Sigmoid colon (tissue), 7 donors: ENCODE results near the gene ZFAND4. TPM values are rescaled to one million over a fixed set of nuclear protein-coding genes. Genes with fewer than 3 reads are reported as not detected.
"Not testable (repeated sequence)": the region's sequence is repeated elsewhere in the genome, so short reads cannot be mapped to it uniquely, and the experiment has no call there.

Source experiments
- DNase-seq: peaks from one replicate; pipeline ENCODE4 v3.0.0-alpha.2; 2019
- H3K27ac ChIP-seq, 4 donors: fragments of 200-600 bp; sonication (generic); one replicate each; pipeline ENCODE4 v1.5.1; 2016 to 2019; ENCODE audit warnings: mild to moderate bottlenecking in 1 of 4
- H3K27me3 ChIP-seq, 3 donors: fragments of 200-600 bp; sonication (generic); one replicate each; pipeline ENCODE4 v1.5.1; 2019; ENCODE audit warnings: mild to moderate bottlenecking in 1 of 3
- H3K36me3 ChIP-seq, 4 donors: fragments of 200-600 bp; sonication (generic); one replicate each; pipeline ENCODE4 v1.5.1; 2016 to 2019
- H3K4me1 ChIP-seq, 4 donors: fragments of 200-600 bp; sonication (generic); one replicate each; pipeline ENCODE4 v1.5.1; 2017 to 2019
- H3K4me3 ChIP-seq, 4 donors: fragments of 200-600 bp; sonication (generic); one replicate each; pipeline ENCODE4 v1.5.1; 2017 to 2019; ENCODE audit warnings: mild to moderate bottlenecking in 2 of 4, moderate library complexity in 1 of 4
- H3K9me3 ChIP-seq, 4 donors: fragments of 200-600 bp in 3 of 4; sonication (generic) in 3 of 4; one replicate each; pipeline versions ENCODE4 v1.5.1 to v1.6.1; 2013 to 2019
- EP300 ChIP-seq, 4 donors: sonication (generic); formaldehyde crosslinking; IDR thresholded peaks; one replicate each; pipeline ENCODE4 v1.6.1; 2017; ENCODE audit warnings: antibody characterized with exemption in 4 of 4
- POLR2A ChIP-seq, 2 donors: fragments of 450-650 bp; IDR thresholded peaks; one replicate each; pipeline ENCODE4 v1.6.1; 2016; ENCODE audit warnings: antibody characterized with exemption in 2 of 2, mild to moderate bottlenecking in 2 of 2, moderate library complexity in 2 of 2
- POLR2AphosphoS5 ChIP-seq, 4 donors: sonication (generic); formaldehyde crosslinking; IDR thresholded peaks; one replicate each; pipeline ENCODE4 v1.6.1; 2017; ENCODE audit warnings: antibody characterized with exemption in 4 of 4
- WGBS, 2 donors: extraction: QIAGEN DNeasy Blood & Tissue Kit; methylation state at CpG; one replicate each; pipeline ENCODE4 v1.1.7; 2013; 5-methylcytosine and 5-hydroxymethylcytosine counted together
- intact Hi-C: fragments of 100-400 bp; cut with DNase I; formaldehyde crosslinking; loops from one replicate; pipeline ENCODE4 v1.15.1; 2023
- polyA plus RNA-seq, 3 donors: library from polyadenylated mRNA; stranded (reverse); fragments of 200-250 nt; gene quantifications; one replicate each; pipeline ENCODE4 v1.2.3, GENCODE V29; 2013
- total RNA-seq, 4 donors: library from RNA; depleted of rRNA; stranded (reverse); fragments of >200 nt; gene quantifications; one replicate each; pipeline ENCODE4 v1.1.0, GENCODE V29; 2016
- TF ChIP-seq, protein P1 (sequence below), 4 experiments: fragments of 450-650 bp in 3 of 4; fragments of 200-600 bp in 1 of 4; IDR thresholded peaks; one replicate each; pipeline ENCODE4 v1.5.1; 2016 to 2019; ENCODE audit warnings: antibody characterized with exemption in 4 of 4, mild to moderate bottlenecking in 3 of 4, moderate library complexity in 2 of 4
- donor health status: healthy with polysubstance abuse.
- donor health status: Bipolar disorder and iron deficiency.
- donor health status: healthy.

ZFAND4 gene
- total and polyA plus RNA-seq, 7 donors, result 4.2 to 24.2 (median 13.9) TPM

DNA sequence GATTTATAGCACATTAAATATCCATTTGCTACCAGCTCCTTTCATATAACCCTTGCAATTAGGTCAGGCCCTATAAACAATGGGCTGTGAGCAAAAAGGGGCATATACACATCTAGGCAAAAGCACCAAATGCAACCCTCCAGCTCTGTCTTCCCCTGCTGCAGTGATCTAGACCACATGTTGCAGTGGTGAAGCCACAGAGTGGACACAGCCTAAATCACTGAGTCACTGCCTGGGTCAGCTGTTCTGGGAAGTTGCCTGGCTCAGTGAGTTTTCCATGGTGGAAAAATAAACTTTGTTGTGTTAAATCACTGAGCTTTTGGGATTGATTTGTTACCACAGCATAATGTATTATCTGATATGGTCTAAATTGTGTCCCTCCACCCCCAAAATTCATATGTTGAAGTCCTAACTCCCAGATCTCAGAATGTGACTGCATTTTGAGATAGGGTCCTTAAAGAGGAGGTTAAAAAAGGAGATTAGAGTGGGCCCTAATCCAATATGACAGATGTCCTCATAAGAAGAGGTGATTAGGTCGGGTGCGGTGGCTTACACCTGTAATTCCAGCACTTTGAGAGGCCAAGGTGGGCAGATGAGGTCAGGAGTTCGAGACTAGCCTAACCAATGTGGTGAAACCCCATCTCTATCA is 70.4 kb downstream of the ZFAND4 start:
- TF ChIP-seq EP300 (IDR thresholded peaks at IDR 0.05) (no peak), POLR2AphosphoS5 (IDR thresholded peaks at IDR 0.05) (no peak)
- Histone ChIP-seq H3K4me3 (no peak overlapping the region), H3K27ac (no peak overlapping the region), H3K4me1 (peaks cover 0 to 7% (median 0%) of the 10 kb centered on the region in 4 donors), H3K9me3 (no peaks in the 10 kb centered on the region), H3K36me3 (no peaks in the 10 kb centered on the region), H3K27me3 (peaks cover 3 to 15% (median 10%) of the 10 kb centered on the region in 3 donors)
- intact Hi-C loops, result no loop called here
- whole genome bisulfite sequencing, 2 donors, result 89 to 93% methylated on average over 3 of the region's 3 CpGs
- DNase-seq, result no peak

DNA sequence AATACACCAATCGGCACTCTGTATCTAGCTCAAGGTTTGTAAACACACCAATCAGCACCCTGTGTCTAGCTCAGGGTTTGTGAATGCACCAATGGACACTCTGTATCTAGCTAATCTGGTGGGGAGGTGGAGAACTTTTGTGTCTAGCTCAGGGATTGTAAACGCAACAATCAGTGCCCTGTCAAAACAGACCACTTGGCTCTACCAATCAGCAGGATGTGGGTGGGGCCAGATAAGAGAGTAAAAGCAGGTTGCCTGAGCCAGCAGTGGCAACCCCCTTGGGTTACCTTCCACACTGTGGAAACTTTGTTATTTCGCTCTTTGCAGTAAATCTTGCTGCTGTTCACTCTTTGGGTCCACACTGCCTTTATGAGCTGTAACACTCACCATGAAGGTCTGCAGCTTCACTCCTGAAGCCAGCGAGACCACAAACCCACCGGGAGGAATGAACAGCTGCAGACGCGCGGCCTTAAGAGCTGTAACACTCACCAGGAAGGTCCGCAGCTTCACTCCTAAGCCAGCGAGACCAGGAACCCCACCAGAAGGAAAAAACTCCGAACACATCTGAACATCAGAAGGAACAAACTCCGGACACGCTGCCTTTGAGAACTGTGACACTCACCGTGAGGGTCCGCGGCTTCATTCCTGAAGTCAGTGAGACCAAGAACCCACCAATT is 71.2 kb downstream of the ZFAND4 start:
- H3K9me3 ChIP-seq, H3K4me3 ChIP-seq, H3K27ac ChIP-seq, DNase-seq, intact Hi-C loops, H3K36me3 ChIP-seq, H3K4me1 ChIP-seq: not testable (repeated sequence)
- peaks cover 3 to 15% (median 10%) of the 10 kb centered on the region in 3 donors for H3K27me3 ChIP-seq
- 92 to 93% methylated on average over 16 of the region's 16 CpGs for WGBS, 2 donors

- intact Hi-C loops, H3K4me1 ChIP-seq, H3K36me3 ChIP-seq, H3K27ac ChIP-seq, DNase-seq, H3K9me3 ChIP-seq: not testable (repeated sequence)
- Histone ChIP-seq H3K4me3 (peak overlapping the region in 1 of 4 donors; percentile 7), H3K27me3 (peaks cover 3 to 15% (median 10%) of the 10 kb centered on the region in 3 donors)
- WGBS, 2 donors, result 42 to 61% methylated on average over 47 of the region's 47 CpGs
These were observed 72.0 kb downstream of the ZFAND4 start for GRCh38 chr10:45600337-45601253.

- peaks cover 3 to 15% (median 10%) of the 10 kb centered on the region in 3 donors for H3K27me3 ChIP-seq
- no peak for DNase-seq
- TF ChIP-seq, protein P1, sequence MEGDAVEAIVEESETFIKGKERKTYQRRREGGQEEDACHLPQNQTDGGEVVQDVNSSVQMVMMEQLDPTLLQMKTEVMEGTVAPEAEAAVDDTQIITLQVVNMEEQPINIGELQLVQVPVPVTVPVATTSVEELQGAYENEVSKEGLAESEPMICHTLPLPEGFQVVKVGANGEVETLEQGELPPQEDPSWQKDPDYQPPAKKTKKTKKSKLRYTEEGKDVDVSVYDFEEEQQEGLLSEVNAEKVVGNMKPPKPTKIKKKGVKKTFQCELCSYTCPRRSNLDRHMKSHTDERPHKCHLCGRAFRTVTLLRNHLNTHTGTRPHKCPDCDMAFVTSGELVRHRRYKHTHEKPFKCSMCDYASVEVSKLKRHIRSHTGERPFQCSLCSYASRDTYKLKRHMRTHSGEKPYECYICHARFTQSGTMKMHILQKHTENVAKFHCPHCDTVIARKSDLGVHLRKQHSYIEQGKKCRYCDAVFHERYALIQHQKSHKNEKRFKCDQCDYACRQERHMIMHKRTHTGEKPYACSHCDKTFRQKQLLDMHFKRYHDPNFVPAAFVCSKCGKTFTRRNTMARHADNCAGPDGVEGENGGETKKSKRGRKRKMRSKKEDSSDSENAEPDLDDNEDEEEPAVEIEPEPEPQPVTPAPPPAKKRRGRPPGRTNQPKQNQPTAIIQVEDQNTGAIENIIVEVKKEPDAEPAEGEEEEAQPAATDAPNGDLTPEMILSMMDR (IDR thresholded peaks at IDR 0.05), result no peak
- TF ChIP-seq EP300 (IDR thresholded peaks at IDR 0.05) (no peak), POLR2A (IDR thresholded peaks at IDR 0.05) (no peak), POLR2AphosphoS5 (IDR thresholded peaks at IDR 0.05) (no peak)
- peaks cover 0 to 11% (median 6%) of the 10 kb centered on the region in 4 donors for H3K4me1 ChIP-seq
- H3K4me3 ChIP-seq, result no peak overlapping the region
- 87 to 93% methylated on average over 6 of the region's 6 CpGs for WGBS, 2 donors
- no peaks in the 10 kb centered on the region for H3K9me3 ChIP-seq
- H3K36me3 ChIP-seq, result no peaks in the 10 kb centered on the region
- H3K27ac ChIP-seq, result no peak overlapping the region
- intact Hi-C loops, result no loop called here
These were observed 72.9 kb downstream of the ZFAND4 start for GRCh38 chr10:45599646-45600045.

DNA sequence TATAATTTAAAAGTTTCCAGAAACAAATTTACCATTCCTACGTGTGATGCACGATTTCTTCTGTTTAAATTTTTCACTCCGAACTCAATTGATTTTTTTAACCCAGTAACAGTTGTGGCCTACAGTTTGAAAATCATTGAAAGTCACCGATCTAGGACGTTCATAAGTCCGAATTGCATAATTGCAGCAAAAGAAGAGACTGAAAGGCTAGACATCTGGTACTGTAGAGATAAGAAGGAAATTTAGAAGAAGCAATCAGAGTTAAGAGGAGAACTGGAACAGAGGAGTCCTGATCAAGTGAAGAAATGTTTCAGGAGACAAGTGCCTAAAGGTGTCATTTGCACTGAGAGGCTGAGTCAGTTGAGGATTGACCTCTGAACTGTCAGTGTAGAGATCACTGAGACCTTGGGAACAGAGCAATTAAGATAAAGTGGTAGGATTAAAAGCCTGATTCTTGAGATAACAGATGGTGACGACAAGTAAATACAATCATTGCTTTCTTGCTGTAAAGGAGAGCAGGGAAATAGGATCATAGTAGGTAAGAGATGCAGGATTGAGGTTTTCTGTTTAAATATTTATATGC is 73.5 kb downstream of the ZFAND4 start:
- intact Hi-C loops, result no loop called here
- TF ChIP-seq POLR2A (IDR thresholded peaks at IDR 0.05) (no peak), EP300 (IDR thresholded peaks at IDR 0.05) (no peak), POLR2AphosphoS5 (IDR thresholded peaks at IDR 0.05) (no peak)
- TF ChIP-seq, protein P1 (IDR thresholded peaks at IDR 0.05), result no peak
- DNase-seq, result no peak

More for the DNA sequence above, 73.5 kb downstream of the ZFAND4 start:
- Histone ChIP-seq H3K36me3 (no peaks in the 10 kb centered on the region), H3K4me3 (no peak overlapping the region), H3K4me1 (peaks cover 0 to 11% (median 6%) of the 10 kb centered on the region in 4 donors), H3K9me3 (no peaks in the 10 kb centered on the region), H3K27me3 (peaks cover 3 to 15% (median 10%) of the 10 kb centered on the region in 3 donors), H3K27ac (no peak overlapping the region)
- WGBS, 2 donors, result 55 to 82% methylated on average over 7 of the region's 7 CpGs
